Liver (tissue), 9 donors: ENCODE measurements around the gene FLOT1. TPM values are rescaled to one million over a fixed set of nuclear protein-coding genes. Genes with fewer than 3 reads are reported as not detected.

Source experiments
- DNase-seq: peaks from one replicate; pipeline ENCODE4 v3.0.0-alpha.2; 2017; ENCODE audit warnings: low spot score
- H3K27ac ChIP-seq, 2 donors: one replicate each; pipeline ENCODE4 v1.7.0; 2013; ENCODE audit warnings: inconsistent platforms in 2 of 2, low read length in 2 of 2, control low read depth in 1 of 2, low read depth in 1 of 2, mild to moderate bottlenecking in 1 of 2
- H3K27me3 ChIP-seq, 4 donors: one replicate each; pipeline versions ENCODE4 v1.6.1 to v1.7.0; 2013; ENCODE audit warnings: low read length in 3 of 4, inconsistent platforms in 1 of 4, mild to moderate bottlenecking in 1 of 4, moderate library complexity in 1 of 4; ENCODE audit not compliant: control insufficient read depth in 4 of 4, insufficient read depth in 4 of 4
- H3K36me3 ChIP-seq, 4 donors: one replicate each; pipeline versions ENCODE4 v1.6.1 to v1.7.0; 2013; ENCODE audit warnings: low read length in 3 of 4, mild to moderate bottlenecking in 3 of 4, low read depth in 1 of 4, moderate library complexity in 1 of 4; ENCODE audit not compliant: control insufficient read depth in 4 of 4, insufficient read depth in 3 of 4
- H3K4me1 ChIP-seq, 4 donors: one replicate each; pipeline versions ENCODE4 v1.6.1 to v1.7.0; 2013; ENCODE audit warnings: low read length in 3 of 4, mild to moderate bottlenecking in 3 of 4, moderate library complexity in 1 of 4; ENCODE audit not compliant: control insufficient read depth in 4 of 4, insufficient read depth in 4 of 4
- H3K4me3 ChIP-seq, 3 donors: one replicate each; pipeline versions ENCODE4 v1.6.1 to v1.7.0; 2013; ENCODE audit warnings: low read length in 3 of 3, control low read depth in 1 of 3, low read depth in 1 of 3, mild to moderate bottlenecking in 1 of 3
- H3K9ac ChIP-seq, 2 donors: one replicate each; pipeline ENCODE4 v1.7.0; 2013; ENCODE audit warnings: low read length in 2 of 2, mild to moderate bottlenecking in 2 of 2, moderate library complexity in 2 of 2, control low read depth in 1 of 2, low read depth in 1 of 2
- H3K9me3 ChIP-seq, 4 donors: one replicate each; pipeline versions ENCODE4 v1.6.1 to v1.7.0; 2013; ENCODE audit warnings: low read length in 3 of 4; ENCODE audit not compliant: control insufficient read depth in 4 of 4
- ATF3 ChIP-seq: IDR thresholded peaks from 2 replicates; pipeline ENCODE4 v1.6.1; 2016; ENCODE audit warnings: antibody characterized with exemption
- EGR1 ChIP-seq, 2 donors: IDR thresholded peaks; 2 replicates each; pipeline ENCODE4 v1.6.1; 2016 to 2018; ENCODE audit warnings: antibody characterized with exemption in 2 of 2, low read depth in 2 of 2
- FOXA1 ChIP-seq: IDR thresholded peaks from 2 replicates; pipeline ENCODE4 v1.6.1; 2016; ENCODE audit warnings: antibody characterized with exemption
- GABPA ChIP-seq, 2 donors: IDR thresholded peaks in 1 of 2; conservative IDR thresholded peaks in 1 of 2; 2 replicates each; pipeline ENCODE4 v1.6.1; 2016; ENCODE audit warnings: antibody characterized with exemption in 2 of 2, mild to moderate bottlenecking in 1 of 2, moderate library complexity in 1 of 2
- HNF4A ChIP-seq, 2 donors: conservative IDR thresholded peaks; 2 replicates each; pipeline ENCODE4 v1.6.1; 2016; ENCODE audit warnings: antibody characterized with exemption in 2 of 2, mild to moderate bottlenecking in 2 of 2
- JUND ChIP-seq, 2 donors: IDR thresholded peaks; 2 replicates each; pipeline ENCODE4 v1.6.1; 2016; ENCODE audit warnings: antibody characterized with exemption in 2 of 2
- MAX ChIP-seq: IDR thresholded peaks from 2 replicates; pipeline ENCODE4 v1.6.1; 2016; ENCODE audit warnings: antibody characterized with exemption
- NR2F2 ChIP-seq: IDR thresholded peaks from 2 replicates; pipeline ENCODE4 v1.6.1; 2016; ENCODE audit warnings: antibody characterized with exemption
- RAD21 ChIP-seq, 2 donors: IDR thresholded peaks; 2 replicates each; pipeline ENCODE4 v1.6.1; 2016; ENCODE audit warnings: antibody characterized with exemption in 2 of 2, mild to moderate bottlenecking in 2 of 2
- REST ChIP-seq: IDR thresholded peaks from 2 replicates; pipeline ENCODE4 v1.6.1; 2016; ENCODE audit warnings: antibody characterized with exemption, mild to moderate bottlenecking
- RXRA ChIP-seq, 2 donors: IDR thresholded peaks; 2 replicates each; pipeline ENCODE4 v1.6.1; 2017 to 2018; ENCODE audit warnings: antibody characterized with exemption in 2 of 2, mild to moderate bottlenecking in 1 of 2
- SP1 ChIP-seq: IDR thresholded peaks from 2 replicates; pipeline ENCODE4 v1.6.1; 2018; ENCODE audit warnings: antibody characterized with exemption, mild to moderate bottlenecking
- TAF1 ChIP-seq: conservative IDR thresholded peaks from 2 replicates; pipeline ENCODE4 v1.6.1; 2016; ENCODE audit warnings: antibody characterized with exemption, mild to moderate bottlenecking
- YY1 ChIP-seq: IDR thresholded peaks from 2 replicates; pipeline ENCODE4 v1.6.1; 2016; ENCODE audit warnings: antibody characterized with exemption, mild to moderate bottlenecking
- ZBTB33 ChIP-seq: IDR thresholded peaks from 2 replicates; pipeline ENCODE4 v1.6.1; 2016; ENCODE audit warnings: antibody characterized with exemption
- WGBS: extraction: QIAGEN DNeasy Blood & Tissue Kit; methylation state at CpG from one replicate; pipeline ENCODE4 v1.1.7; 2013; 5-methylcytosine and 5-hydroxymethylcytosine counted together
- polyA plus RNA-seq, 2 donors: library from polyadenylated mRNA; stranded (reverse) in 1 of 2; unstranded in 1 of 2; fragments of 200-250 nt in 1 of 2; fragments of >200 nt in 1 of 2; fragmentation: Nextera tagmentation in 1 of 2; extraction: Ambion mirVana in 1 of 2; gene quantifications; one replicate each; pipeline versions ENCODE4 v1.2.1 to v1.2.3, GENCODE V29; 2013 to 2015
- total RNA-seq, 2 donors: library from RNA; depleted of rRNA; stranded (reverse); fragments of >200 nt; gene quantifications; one replicate each; pipeline ENCODE4 v1.2.3, GENCODE V29; 2014
- donor health status: healthy.
- donor health status: healthy.
- donor health status: healthy.
- donor health status: healthy.
- donor health status: healthy.

The FLOT1 gene
- total and polyA plus RNA-seq, 4 donors, result 38.6 to 99.8 (median 59.5) TPM

- H3K4me1 ChIP-seq, result peaks cover 1 to 9% (median 6%) of the 10 kb centered on the region in 4 donors
- no peaks in the 10 kb centered on the region for H3K27me3 ChIP-seq
- H3K9me3 ChIP-seq, result no peaks in the 10 kb centered on the region
- no peak overlapping the region for H3K9ac ChIP-seq
- no peak overlapping the region for H3K4me3 ChIP-seq
- WGBS, result 94% methylated on average over 3 of the region's 3 CpGs
- H3K36me3 ChIP-seq, result no peaks in the 10 kb centered on the region
- H3K27ac ChIP-seq, result no peak overlapping the region
- TF ChIP-seq GABPA (IDR thresholded peaks at IDR 0.05 in 1 of 2, conservative IDR thresholded peaks at IDR 0.05 in 1 of 2), result no peak
- TF ChIP-seq NR2F2, result no peak
- TF ChIP-seq YY1, result no peak
- TF ChIP-seq EGR1 (IDR thresholded peaks at IDR 0.05; ENCODE audit: low read depth in 2 of 2), result no peak
- TF ChIP-seq ATF3, result no peak
- TF ChIP-seq REST, result no peak
- TF ChIP-seq RXRA (IDR thresholded peaks at IDR 0.05), result no peak
- TF ChIP-seq SP1, result no peak
- TF ChIP-seq MAX, result no peak
- no peak for TF ChIP-seq HNF4A (conservative IDR thresholded peaks at IDR 0.05)
- TF ChIP-seq JUND (IDR thresholded peaks at IDR 0.05), result no peak
- no peak for TF ChIP-seq RAD21 (IDR thresholded peaks at IDR 0.05)
- no peak for DNase-seq
Observed at GRCh38 chr6:30777155-30777485, 34.6 kb upstream of the FLOT1 start.

- H3K27ac ChIP-seq, result no peak overlapping the region
- no peak for DNase-seq
- no peaks in the 10 kb centered on the region for H3K9me3 ChIP-seq
- peaks cover 0 to 7% (median 3%) of the 10 kb centered on the region in 4 donors for H3K4me1 ChIP-seq
- no peaks in the 10 kb centered on the region for H3K36me3 ChIP-seq
- no peak overlapping the region for H3K4me3 ChIP-seq
- TF ChIP-seq EGR1 (IDR thresholded peaks at IDR 0.05; ENCODE audit: low read depth in 2 of 2) (no peak), JUND (IDR thresholded peaks at IDR 0.05) (no peak), YY1 (no peak), RAD21 (IDR thresholded peaks at IDR 0.05) (no peak), FOXA1 (no peak)
- 92% methylated on average over 5 of the region's 5 CpGs for WGBS
- H3K27me3 ChIP-seq, result no peaks in the 10 kb centered on the region
- H3K9ac ChIP-seq, result no peak overlapping the region
Observed at GRCh38 chr6:30776390-30777154, 34.1 kb upstream of the FLOT1 start.

- 94% methylated on average over 2 of the region's 2 CpGs for WGBS
- no peaks in the 10 kb centered on the region for H3K27me3 ChIP-seq
- no peaks in the 10 kb centered on the region for H3K9me3 ChIP-seq
- no peaks in the 10 kb centered on the region for H3K36me3 ChIP-seq
- H3K9ac ChIP-seq, result no peak overlapping the region
- no peak overlapping the region for H3K27ac ChIP-seq
- DNase-seq, result no peak
- no peak overlapping the region for H3K4me3 ChIP-seq
- H3K4me1 ChIP-seq, result no peaks in the 10 kb centered on the region
- TF ChIP-seq REST, result no peak
- TF ChIP-seq EGR1 (IDR thresholded peaks at IDR 0.05; ENCODE audit: low read depth in 2 of 2), result no peak
- TF ChIP-seq RXRA (IDR thresholded peaks at IDR 0.05), result no peak
- no peak for TF ChIP-seq ZBTB33
- no peak for TF ChIP-seq TAF1
Observed at GRCh38 chr6:30775104-30775503, 32.6 kb upstream of the FLOT1 start.
